SJSA1 (cell line): ENCODE measurements around the gene SFRP5. TPM values are rescaled to one million over a fixed set of nuclear protein-coding genes. Genes with fewer than 3 reads are reported as not detected.

ENCODE experiments used
- total RNA-seq: library from RNA; depleted of rRNA; stranded (reverse); fragments of >200 nt; shearing (Covaris generic); gene quantifications from 2 replicates; pipeline ENCODE4 v1.2.3, GENCODE V29; 2014; rRNA removed

Gene SFRP5
- total RNA-seq, 1 experiment from 2014 or later = not detected

Other genes with a start within 250 kb of the SFRP5 start
- gene ANKRD2, start 199.2 kb downstream of the SFRP5 start, total RNA-seq = 0.22 TPM in 1 of 2 replicates, not detected in the other
- gene HOGA1, start 187.6 kb downstream of the SFRP5 start, total RNA-seq = 0.21 TPM in 1 of 2 replicates, not detected in the other
- gene C10orf62, start 182.3 kb downstream of the SFRP5 start, total RNA-seq = not detected in 2 replicates
- gene MORN4, start 138.5 kb downstream of the SFRP5 start, total RNA-seq = 4.4 and 6.8 TPM in 2 replicates
- gene PI4K2A, start 131.3 kb downstream of the SFRP5 start, total RNA-seq = 14.9 and 19.6 TPM in 2 replicates
- gene AVPI1, start 84.8 kb downstream of the SFRP5 start, total RNA-seq = 4.3 and 8.6 TPM in 2 replicates
- gene MARVELD1, start 58.3 kb downstream of the SFRP5 start, total RNA-seq = 30.7 and 36.5 TPM in 2 replicates
- 20.8 and 20.9 TPM in 2 replicates for gene ZFYVE27, start 34.9 kb downstream of the SFRP5 start, total RNA-seq
- 0.03 TPM in 1 of 2 replicates, not detected in the other for gene GOLGA7B, start 77.8 kb upstream of the SFRP5 start, total RNA-seq